Uterus (tissue), 4 donors: ENCODE measurements around the gene SLC38A5. TPM values are rescaled to one million over a fixed set of nuclear protein-coding genes. Genes with fewer than 3 reads are reported as not detected.
A peak's percentile ranks its signal among the peaks of the same experiment; 100 is the strongest.

Source experiments
- DNase-seq, 2 donors: peaks; one replicate each; pipeline ENCODE4 v3.0.0-alpha.2; 2019 to 2020
- H3K27ac ChIP-seq, 2 donors: fragments of 200-600 bp; sonication (generic); 1 replicate in 1 of 2; 2 replicates in 1 of 2; pipeline ENCODE4 v1.5.1; 2016 to 2018
- H3K27me3 ChIP-seq, 2 donors: fragments of 200-600 bp; sonication (generic); one replicate each; pipeline ENCODE4 v1.5.1; 2018 to 2019; ENCODE audit warnings: control low read depth in 1 of 2
- H3K36me3 ChIP-seq, 2 donors: fragments of 200-600 bp; sonication (generic); one replicate each; pipeline ENCODE4 v1.5.1; 2019; ENCODE audit warnings: control low read depth in 1 of 2
- H3K4me1 ChIP-seq, 2 donors: fragments of 200-600 bp; sonication (generic); one replicate each; pipeline ENCODE4 v1.5.1; 2018 to 2019; ENCODE audit warnings: control low read depth in 1 of 2
- H3K4me3 ChIP-seq, 2 donors: fragments of 200-600 bp; sonication (generic); 1 replicate in 1 of 2; 2 replicates in 1 of 2; pipeline ENCODE4 v1.5.1; 2018 to 2019; ENCODE audit warnings: mild to moderate bottlenecking in 1 of 2
- H3K9me3 ChIP-seq, 2 donors: fragments of 200-600 bp; sonication (generic); one replicate each; pipeline ENCODE4 v1.5.1; 2019; ENCODE audit warnings: control low read depth in 1 of 2
- POLR2A ChIP-seq, 2 donors: fragments of 450-650 bp; IDR thresholded peaks; one replicate each; pipeline ENCODE4 v1.6.1; 2016; ENCODE audit warnings: antibody characterized with exemption in 2 of 2, mild to moderate bottlenecking in 1 of 2, moderate library complexity in 1 of 2
- intact Hi-C: fragments of 100-400 bp; cut with DNase I; formaldehyde crosslinking; loops from one replicate; pipeline ENCODE4 v1.15.1; 2023; ENCODE audit warnings: low total_unique reads
- total RNA-seq, 4 donors: library from RNA; depleted of rRNA in 3 of 4; stranded (reverse); fragments of >200 nt in 3 of 4; gene quantifications; one replicate each; pipeline versions ENCODE4 v1.1.0 to v1.2.4, GENCODE V29; 2014 to 2023
- TF ChIP-seq, protein P1 (sequence below), 4 experiments: fragments of 200-600 bp in 2 of 4; fragments of 450-650 bp in 2 of 4; sonication (generic) in 2 of 4; IDR thresholded peaks; one replicate each; pipeline ENCODE4 v1.5.1; 2016 to 2019; ENCODE audit warnings: antibody characterized with exemption in 4 of 4, mild to moderate bottlenecking in 2 of 4, moderate library complexity in 1 of 4
- donor health status: DM: yes; HTN: yes; CAD: no.

The SLC38A5 gene
- total RNA-seq, 4 donors from 2014 or later = 1.8 to 8.1 (median 4.8) TPM

DNA sequence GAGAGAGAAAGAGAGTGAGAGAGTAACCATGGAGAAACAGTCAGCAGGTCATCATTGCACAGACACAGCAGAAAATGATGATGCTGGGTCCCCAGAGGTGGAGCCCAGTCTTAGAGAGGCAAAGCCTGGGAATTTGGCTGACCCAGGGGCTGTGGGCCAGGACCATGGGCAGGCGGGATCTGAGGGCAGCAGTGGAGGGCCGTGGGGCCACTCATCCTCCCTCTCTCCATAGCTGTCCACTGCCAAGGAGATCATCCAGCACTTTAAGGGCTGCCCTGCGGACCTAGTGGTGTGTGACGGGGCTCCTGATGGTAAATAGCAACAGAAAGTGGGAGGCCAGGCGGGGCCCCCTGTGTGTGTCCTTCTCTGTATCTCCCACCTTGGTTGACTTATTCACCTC is 8.7 kb upstream of the SLC38A5 start:
- intact Hi-C loops = no loop called here
- Histone ChIP-seq H3K9me3 (no peaks in the 10 kb centered on the region), H3K4me3 (no peak overlapping the region), H3K36me3 (no peaks in the 10 kb centered on the region), H3K4me1 (no peaks in the 10 kb centered on the region), H3K27me3 (no peaks in the 10 kb centered on the region), H3K27ac (no peak overlapping the region)
- DNase-seq = no peak
- no peak for TF ChIP-seq POLR2A (IDR thresholded peaks at IDR 0.05)
- TF ChIP-seq, protein P1, sequence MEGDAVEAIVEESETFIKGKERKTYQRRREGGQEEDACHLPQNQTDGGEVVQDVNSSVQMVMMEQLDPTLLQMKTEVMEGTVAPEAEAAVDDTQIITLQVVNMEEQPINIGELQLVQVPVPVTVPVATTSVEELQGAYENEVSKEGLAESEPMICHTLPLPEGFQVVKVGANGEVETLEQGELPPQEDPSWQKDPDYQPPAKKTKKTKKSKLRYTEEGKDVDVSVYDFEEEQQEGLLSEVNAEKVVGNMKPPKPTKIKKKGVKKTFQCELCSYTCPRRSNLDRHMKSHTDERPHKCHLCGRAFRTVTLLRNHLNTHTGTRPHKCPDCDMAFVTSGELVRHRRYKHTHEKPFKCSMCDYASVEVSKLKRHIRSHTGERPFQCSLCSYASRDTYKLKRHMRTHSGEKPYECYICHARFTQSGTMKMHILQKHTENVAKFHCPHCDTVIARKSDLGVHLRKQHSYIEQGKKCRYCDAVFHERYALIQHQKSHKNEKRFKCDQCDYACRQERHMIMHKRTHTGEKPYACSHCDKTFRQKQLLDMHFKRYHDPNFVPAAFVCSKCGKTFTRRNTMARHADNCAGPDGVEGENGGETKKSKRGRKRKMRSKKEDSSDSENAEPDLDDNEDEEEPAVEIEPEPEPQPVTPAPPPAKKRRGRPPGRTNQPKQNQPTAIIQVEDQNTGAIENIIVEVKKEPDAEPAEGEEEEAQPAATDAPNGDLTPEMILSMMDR (IDR thresholded peaks at IDR 0.05) = no peak

DNA sequence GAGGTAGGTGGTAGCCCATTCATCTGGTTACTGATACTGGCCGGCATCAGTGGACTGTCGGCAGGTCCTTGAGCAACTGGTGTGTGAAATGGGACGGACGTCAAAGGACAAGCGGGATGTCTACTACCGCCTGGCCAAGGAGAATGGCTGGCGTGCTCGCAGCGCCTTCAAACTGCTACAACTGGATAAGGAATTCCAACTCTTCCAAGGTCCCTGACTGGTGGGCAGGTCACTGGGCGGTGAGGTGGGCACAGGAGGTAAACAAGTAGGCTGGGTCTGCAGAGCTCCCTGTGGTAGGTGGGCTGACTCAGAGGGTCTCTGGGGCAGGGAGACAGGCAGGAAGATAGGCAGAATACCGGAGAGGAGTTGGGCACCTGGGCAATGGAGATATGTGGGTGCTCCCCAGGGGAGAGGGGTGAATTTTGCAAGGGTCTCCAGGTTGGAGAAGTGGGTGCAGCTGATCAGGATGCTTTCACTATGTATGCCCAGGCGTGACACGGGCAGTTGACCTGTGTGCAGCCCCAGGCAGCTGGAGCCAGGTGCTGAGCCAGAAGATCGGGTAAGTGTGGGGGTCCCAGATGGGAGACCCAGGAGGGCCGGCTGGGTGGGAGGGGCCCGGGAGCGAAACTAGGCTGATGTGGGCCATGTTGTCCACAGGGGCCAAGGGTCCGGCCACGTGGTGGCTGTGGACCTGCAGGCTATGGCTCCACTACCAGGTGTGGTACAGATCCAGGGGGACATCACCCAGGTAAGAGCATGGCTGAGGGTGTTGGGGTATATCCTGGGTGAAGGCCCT is 8.1 kb upstream of the SLC38A5 start:
- TF ChIP-seq, protein P1 (IDR thresholded peaks at IDR 0.05) = no peak
- TF ChIP-seq POLR2A (IDR thresholded peaks at IDR 0.05) = no peak
- H3K27ac ChIP-seq = no peak overlapping the region
- H3K4me1 ChIP-seq = no peaks in the 10 kb centered on the region
- DNase-seq = no peak
- H3K4me3 ChIP-seq = no peak overlapping the region
- H3K36me3 ChIP-seq = no peaks in the 10 kb centered on the region
- intact Hi-C loops = no loop called here
- H3K27me3 ChIP-seq = no peaks in the 10 kb centered on the region
- no peaks in the 10 kb centered on the region for H3K9me3 ChIP-seq

DNA sequence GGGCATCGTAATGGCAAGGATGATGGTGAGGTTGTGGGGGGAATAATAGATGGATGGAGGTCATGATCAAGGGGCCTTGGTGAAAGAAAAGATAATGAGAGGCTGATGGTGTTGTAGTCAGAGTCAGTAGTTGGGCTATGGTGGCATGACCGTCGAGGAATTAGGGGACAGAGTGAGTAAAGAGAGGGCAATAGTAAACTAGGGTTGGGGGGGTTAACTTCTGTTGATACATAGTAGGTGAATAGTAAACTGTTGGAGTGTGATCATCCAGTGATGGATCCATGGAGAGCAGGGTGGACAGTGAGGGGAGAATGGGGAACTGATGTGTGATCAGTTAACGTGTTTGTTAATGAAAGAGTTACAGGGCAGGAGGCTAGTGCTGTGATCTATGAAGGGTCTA is 6.9 kb upstream of the SLC38A5 start:
- Histone ChIP-seq H3K27ac (peak overlapping the region in 1 of 2 donors; percentile 88), H3K36me3 (no peaks in the 10 kb centered on the region), H3K9me3 (no peaks in the 10 kb centered on the region), H3K4me3 (peak overlapping the region in 1 of 2 donors; percentile 65), H3K4me1 (no peaks in the 10 kb centered on the region), H3K27me3 (no peaks in the 10 kb centered on the region)
- intact Hi-C loops = no loop called here
- TF ChIP-seq, protein P1 (IDR thresholded peaks at IDR 0.05) = no peak
- TF ChIP-seq POLR2A (IDR thresholded peaks at IDR 0.05) = no peak
- DNase-seq = no peak

DNA sequence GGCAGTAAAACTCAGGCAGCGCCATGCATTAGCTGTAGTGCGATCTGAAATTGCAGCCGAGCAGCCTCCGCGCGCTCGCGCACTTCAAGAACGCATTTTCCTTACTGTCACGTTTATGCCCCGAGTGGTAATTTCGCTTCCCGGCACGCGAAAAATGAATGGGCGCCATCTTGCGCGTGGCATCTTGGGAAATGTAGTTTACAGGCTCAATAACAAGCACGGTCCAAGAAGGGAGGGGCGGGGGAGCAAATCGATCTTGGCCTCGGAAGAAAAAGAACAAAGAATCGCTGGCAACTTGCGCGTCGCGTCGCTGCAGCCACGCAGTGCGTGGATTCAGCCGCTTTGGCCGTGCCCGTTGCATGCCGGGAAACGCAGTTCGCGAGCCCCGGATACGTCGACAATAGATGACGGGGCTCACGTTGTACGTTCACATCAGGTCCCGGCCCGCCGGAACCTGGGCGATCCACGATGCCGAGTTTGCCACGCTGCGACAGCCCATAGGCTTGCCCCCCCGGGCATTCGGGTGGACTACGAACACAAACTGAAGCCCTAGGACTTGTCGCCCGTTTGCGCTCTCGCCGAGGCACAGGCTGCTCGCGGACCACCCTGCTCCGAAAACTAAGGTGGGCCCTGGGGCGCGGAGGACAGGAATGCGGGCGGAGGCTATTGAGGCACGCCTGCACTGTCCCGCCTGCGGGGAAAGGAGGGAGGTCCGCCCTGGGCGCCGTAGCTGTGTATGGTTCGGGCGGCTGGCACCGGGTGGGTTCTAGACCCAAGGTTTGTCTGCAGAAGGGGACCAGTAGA is 5.9 kb upstream of the SLC38A5 start, which contains the start of gene FTSJ1:
Gene FTSJ1, plus strand, starts transcription at position 426 of the 804 bp plus-strand sequence. CDS start 1,849 bp downstream, outside the sequence.
- H3K9me3 ChIP-seq = no peaks in the 10 kb centered on the region
- H3K27ac ChIP-seq = peak within 1 kb of the TSS; percentile 84 to 88
- H3K27me3 ChIP-seq = no peaks in the 10 kb centered on the region
- peak; percentile 89 to 90 for DNase-seq
- peak; percentile 26 to 51 for TF ChIP-seq POLR2A (IDR thresholded peaks at IDR 0.05)
- TF ChIP-seq, protein P1 (IDR thresholded peaks at IDR 0.05) = no peak
- intact Hi-C loops = no loop called here
- no peaks in the 10 kb centered on the region for H3K4me1 ChIP-seq
- peak within 1 kb of the TSS; percentile 65 to 73 for H3K4me3 ChIP-seq
- H3K36me3 ChIP-seq = no peaks in the 10 kb centered on the region

DNA sequence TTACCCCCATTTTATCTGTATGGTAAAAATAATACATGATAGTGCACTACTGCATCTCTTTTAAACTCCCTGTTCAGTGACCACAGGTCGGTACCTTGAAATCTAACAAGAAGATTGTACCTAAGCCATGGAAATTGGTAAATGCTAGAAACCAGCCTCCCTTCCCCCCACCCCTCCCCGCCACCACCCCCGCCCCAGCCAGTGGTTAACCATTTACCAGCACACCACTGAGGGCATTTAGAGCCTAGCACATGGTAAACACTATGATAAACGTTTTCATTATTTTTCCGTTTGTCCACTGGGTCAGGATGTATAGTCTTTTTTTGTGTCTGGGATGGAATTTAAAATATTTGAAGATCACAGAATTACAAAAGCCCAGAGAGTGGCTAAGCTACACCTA is 5.2 kb upstream of the SLC38A5 start:
- no peak for DNase-seq
- no peaks in the 10 kb centered on the region for H3K36me3 ChIP-seq
- TF ChIP-seq POLR2A (IDR thresholded peaks at IDR 0.05) = no peak
- TF ChIP-seq, protein P1 (IDR thresholded peaks at IDR 0.05) = no peak
- H3K4me1 ChIP-seq = no peaks in the 10 kb centered on the region
- H3K4me3 ChIP-seq = peak overlapping the region; percentile 65 to 73
- H3K9me3 ChIP-seq = no peaks in the 10 kb centered on the region
- peak overlapping the region; percentile 84 to 88 for H3K27ac ChIP-seq
- H3K27me3 ChIP-seq = no peaks in the 10 kb centered on the region
- intact Hi-C loops = no loop called here
